Measurements from ENCODE around the gene USP1.

GRCh38 chr1:62457955-62458354 lies 21.1 kb downstream of the USP1 start:
- TF ChIP-seq POLR2AphosphoS5 (IDR thresholded peaks at IDR 0.05; ENCODE audit: low read depth, low read length), result no peak
- TF ChIP-seq POLR2A (IDR thresholded peaks at IDR 0.05; ENCODE audit: low read depth, low read length), result no peak

Measured in GM12892 (cell line).